HepG2 (cell line): ENCODE measurements around the gene EIF1AD. TPM values are rescaled to one million over a fixed set of nuclear protein-coding genes. Genes with fewer than 3 reads are reported as not detected.
A peak's percentile ranks its signal among the peaks of the same experiment; 100 is the strongest.

Experiments used
- ESRRA ChIP-seq: sonication (generic); formaldehyde crosslinking; IDR thresholded peaks from 2 replicates; pipeline ENCODE4 v1.5.1; 2020; ENCODE audit warnings: mild to moderate bottlenecking, low read depth, missing genetic modification reagents
- GMEB2 ChIP-seq: IDR thresholded peaks from 2 replicates; pipeline ENCODE4 v1.6.1; 2016; ENCODE audit warnings: missing biosample characterization, missing genetic modification reagents, low read depth
- HNF1A ChIP-seq, 2 experiments: sonication (generic) in 1 of 2; formaldehyde crosslinking in 1 of 2; IDR thresholded peaks; 2 replicates each; pipeline versions ENCODE4 v1.4.0 to v1.6.1; 2016 to 2020; ENCODE audit warnings: borderline replicate concordance in 1 of 2, low read depth in 1 of 2, mild to moderate bottlenecking in 1 of 2, missing genetic modification reagents in 1 of 2
- IKZF5 ChIP-seq: IDR thresholded peaks from 2 replicates; pipeline ENCODE4 v1.6.1; 2018; ENCODE audit warnings: missing genetic modification reagents, mild to moderate bottlenecking, missing compliant biosample characterization
- IRF9 ChIP-seq: sonication (generic); formaldehyde crosslinking; IDR thresholded peaks from 2 replicates; pipeline ENCODE4 v1.8.0; 2022; ENCODE audit warnings: missing genetic modification reagents, mild to moderate bottlenecking, borderline replicate concordance
- JUND ChIP-seq: sonication (generic); formaldehyde crosslinking; IDR thresholded peaks from 2 replicates; pipeline ENCODE4 v1.8.0; 2022; ENCODE audit warnings: mild to moderate bottlenecking, missing genetic modification reagents
- KLF13 ChIP-seq: sonication (generic); formaldehyde crosslinking; IDR thresholded peaks from 2 replicates; pipeline ENCODE4 v1.4.0; 2020; ENCODE audit warnings: mild to moderate bottlenecking, missing genetic modification reagents
- MXD3 ChIP-seq: IDR thresholded peaks from 2 replicates; pipeline ENCODE4 v1.6.1; 2016; ENCODE audit warnings: mild to moderate bottlenecking, missing biosample characterization, missing genetic modification reagents
- ZHX2 ChIP-seq, 2 experiments: sonication (generic) in 1 of 2; formaldehyde crosslinking in 1 of 2; IDR thresholded peaks; 2 replicates each; pipeline versions ENCODE4 v1.6.1 to v1.9.0; 2014 to 2022; ENCODE audit warnings: antibody characterized with exemption in 1 of 2, borderline replicate concordance in 1 of 2, inconsistent platforms in 1 of 2, low read depth in 1 of 2, missing genetic modification reagents in 1 of 2
- ZNF333 ChIP-seq: sonication (generic); formaldehyde crosslinking; IDR thresholded peaks from 2 replicates; pipeline ENCODE4 v1.4.0; 2020; ENCODE audit warnings: mild to moderate bottlenecking, missing genetic modification reagents, borderline replicate concordance
- ZNF44 ChIP-seq: sonication (generic); formaldehyde crosslinking; IDR thresholded peaks from 2 replicates; pipeline ENCODE4 v1.5.1; 2020; ENCODE audit warnings: mild to moderate bottlenecking, missing genetic modification reagents
- ZNF7 ChIP-seq: IDR thresholded peaks from 2 replicates; pipeline ENCODE4 v1.6.1; 2016; ENCODE audit warnings: missing biosample characterization, missing genetic modification reagents
- polyA plus RNA-seq, 8 experiments: library from polyadenylated mRNA; depleted of rRNA in 3 of 8; stranded (reverse) in 7 of 8; unstranded in 1 of 8; fragments of >200 nt; fragmentation: Illumina TruSeq in 4 of 8; extraction: Trizol in 4 of 8; gene quantifications; 2 replicates each; pipeline versions ENCODE4 v1.2.1 to v1.2.3, GENCODE V29; 2011 to 2016; ENCODE audit warnings: low read depth in 4 of 8, missing spikeins in 1 of 8, mixed read lengths in 1 of 8; ENCODE audit not compliant: insufficient read depth in 1 of 8
- total RNA-seq, 5 experiments: library from RNA; depleted of rRNA; stranded (reverse); fragments of >200 nt; fragmentation: Illumina TruSeq; extraction: Trizol; gene quantifications; 2 replicates each; pipeline ENCODE4 v1.2.3, GENCODE V29; 2016; ENCODE audit warnings: low read depth in 1 of 5

The EIF1AD gene
- total and polyA plus RNA-seq, 2 of the 13 experiments (the other 11 are each of a cell fraction or from before 2014, with no cell fraction given), result 18.2 to 30.8 TPM

GRCh38 chr11:65988791-65989592 lies 13.0 kb downstream of the EIF1AD start (continued):
- TF ChIP-seq HNF1A (IDR thresholded peaks at IDR 0.05; ENCODE audit: low read depth) (no peak), HNF1A (CRISPR knock-in tag; IDR thresholded peaks at IDR 0.05; ENCODE audit: borderline replicate concordance) (no peak), KLF13 (CRISPR knock-in tag) (no peak), ZHX2 (IDR thresholded peaks at IDR 0.05; ENCODE audit: low read depth) (no peak), ZHX2 (CRISPR knock-in tag; IDR thresholded peaks at IDR 0.05; ENCODE audit: borderline replicate concordance) (no peak), ZNF44 (no peak), ZNF7 (CRISPR knock-in tag) (no peak), IKZF5 (no peak; the same call in 1 of the 2 replicates), MXD3 (CRISPR knock-in tag) (no peak), ZNF333 (CRISPR knock-in tag) (no peak), ESRRA (CRISPR knock-in tag) (no peak), IRF9 (0 out of 2 replicates have a peak, but pooled peaks have one; percentile 19), JUND (CRISPR knock-in tag) (no peak), GMEB2 (no peak)
